ENCODE data around the gene PNPO.

The PNPO gene

DNA sequence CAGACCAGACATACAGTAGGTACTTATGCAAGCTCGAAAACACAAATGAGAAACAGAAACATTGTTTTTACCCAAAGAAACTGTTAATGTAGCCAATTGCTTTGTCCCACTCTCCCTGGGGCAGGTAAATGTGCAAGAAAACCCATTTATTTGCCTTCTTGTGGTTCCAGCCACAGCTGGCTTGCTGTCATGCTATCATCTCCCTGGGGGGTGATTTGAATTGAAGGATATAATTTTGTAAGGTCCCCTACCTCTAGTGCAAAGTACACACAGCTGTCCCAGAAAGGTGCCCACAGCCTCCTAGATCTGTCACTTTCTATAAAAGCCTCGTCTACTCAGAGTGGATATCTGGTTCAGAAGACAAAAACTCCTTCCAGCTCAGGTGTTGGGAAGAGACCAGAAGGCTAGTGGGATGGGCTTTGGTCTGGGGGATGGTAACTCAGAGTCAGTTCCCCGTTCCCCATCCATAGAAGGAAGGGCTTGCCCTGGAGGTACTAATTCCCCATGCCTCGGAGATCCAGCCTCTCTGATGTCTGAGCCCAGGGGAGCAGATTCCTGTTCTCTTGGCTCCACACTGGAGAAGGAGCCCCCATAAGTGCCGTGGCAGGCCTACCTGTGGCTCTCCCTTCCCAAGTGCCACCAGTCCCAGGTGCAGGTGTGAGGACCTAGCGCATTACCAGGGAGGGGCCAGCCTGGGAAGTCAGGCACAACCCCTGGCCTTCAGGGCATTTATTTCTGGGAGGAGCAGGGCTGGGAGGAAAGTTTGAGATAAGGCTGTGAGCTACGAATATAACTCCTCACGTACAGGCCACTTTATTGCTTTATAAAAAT lies 18.7 kb downstream of the PNPO start:
- Histone ChIP-seq H3K4me3 (ENCODE audit: low read depth, low read length, poor library complexity, severe bottlenecking) (no peak overlapping the region), H3K27me3 (ENCODE audit: insufficient read depth, low read length) (no peaks in the 10 kb centered on the region), H3K4me1 (ENCODE audit: insufficient read depth, low read length, severe bottlenecking) (no peaks in the 10 kb centered on the region), H3F3A (ENCODE audit: insufficient read depth, low read length) (no peaks in the 10 kb centered on the region), H3K9me3 (ENCODE audit: low read length) (no peaks in the 10 kb centered on the region), H4K20me1 (ENCODE audit: insufficient read depth, low read length) (no peaks in the 10 kb centered on the region), H3K9ac (ENCODE audit: low read length) (no peak overlapping the region), H3K27ac (ENCODE audit: low read depth, low read length, poor library complexity, severe bottlenecking) (no peak overlapping the region), H2AFZ (ENCODE audit: low read length) (no peak overlapping the region), H3K4me2 (ENCODE audit: low read length) (no peak overlapping the region), H3K79me2 (ENCODE audit: insufficient read depth, low read length) (no peaks in the 10 kb centered on the region), H3K36me3 (ENCODE audit: insufficient read depth, low read length) (no peaks in the 10 kb centered on the region), H3K9me2 (ENCODE audit: low read depth, low read length) (no peaks in the 10 kb centered on the region)
- TF ChIP-seq EZH2 (IDR thresholded peaks at IDR 0.05; ENCODE audit: borderline replicate concordance, low read length) (no peak), CTCF (IDR thresholded peaks at IDR 0.05; ENCODE audit: low read length) (no peak)

GRCh38 chr17:47961406-47961805 lies 20.0 kb downstream of the PNPO start:
- H3K4me1 ChIP-seq (ENCODE audit: insufficient read depth, low read length, severe bottlenecking) = no peaks in the 10 kb centered on the region
- no peaks in the 10 kb centered on the region for H3K9me2 ChIP-seq (ENCODE audit: low read depth, low read length)
- H4K20me1 ChIP-seq (ENCODE audit: insufficient read depth, low read length) = no peaks in the 10 kb centered on the region
- no peaks in the 10 kb centered on the region for H3K36me3 ChIP-seq (ENCODE audit: insufficient read depth, low read length)
- no peak overlapping the region for H3K9ac ChIP-seq (ENCODE audit: low read length)
- H3K4me2 ChIP-seq (ENCODE audit: low read length) = no peak overlapping the region
- H3F3A ChIP-seq (ENCODE audit: insufficient read depth, low read length) = no peaks in the 10 kb centered on the region
- H2AFZ ChIP-seq (ENCODE audit: low read length) = no peak overlapping the region
- TF ChIP-seq EZH2 (IDR thresholded peaks at IDR 0.05; ENCODE audit: borderline replicate concordance, low read length) (no peak), CTCF (IDR thresholded peaks at IDR 0.05; ENCODE audit: low read length) (no peak)
- H3K27me3 ChIP-seq (ENCODE audit: insufficient read depth, low read length) = no peaks in the 10 kb centered on the region
- H3K27ac ChIP-seq (ENCODE audit: low read depth, low read length, poor library complexity, severe bottlenecking) = no peak overlapping the region
- H3K79me2 ChIP-seq (ENCODE audit: insufficient read depth, low read length) = no peaks in the 10 kb centered on the region
- H3K4me3 ChIP-seq (ENCODE audit: low read depth, low read length, poor library complexity, severe bottlenecking) = no peak overlapping the region
- H3K9me3 ChIP-seq (ENCODE audit: low read length) = no peaks in the 10 kb centered on the region

DNA sequence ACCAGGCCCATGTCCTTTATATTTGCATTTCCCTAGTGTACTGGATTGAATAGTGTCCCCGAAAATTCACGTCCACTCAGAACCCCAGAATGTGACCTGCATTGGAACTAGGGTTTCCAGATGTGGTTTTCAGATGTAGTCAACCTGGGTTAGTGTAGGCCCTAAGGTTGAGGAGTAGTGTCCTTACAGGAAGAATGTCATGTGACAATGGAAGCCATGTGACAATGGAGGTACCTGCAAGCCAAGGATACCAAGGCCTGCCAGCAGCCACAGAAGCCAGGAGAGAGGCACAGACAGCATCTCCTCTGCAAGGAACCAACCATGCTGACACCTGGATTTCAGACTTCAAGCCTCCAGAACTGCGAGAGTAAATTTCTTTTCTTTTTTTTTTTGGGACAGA lies 21.5 kb downstream of the PNPO start:
- no peak overlapping the region for H3K4me3 ChIP-seq (ENCODE audit: low read depth, low read length, poor library complexity, severe bottlenecking)
- no peaks in the 10 kb centered on the region for H4K20me1 ChIP-seq (ENCODE audit: insufficient read depth, low read length)
- no peaks in the 10 kb centered on the region for H3F3A ChIP-seq (ENCODE audit: insufficient read depth, low read length)
- no peaks in the 10 kb centered on the region for H3K9me2 ChIP-seq (ENCODE audit: low read depth, low read length)
- no peaks in the 10 kb centered on the region for H3K27me3 ChIP-seq (ENCODE audit: insufficient read depth, low read length)
- no peaks in the 10 kb centered on the region for H3K79me2 ChIP-seq (ENCODE audit: insufficient read depth, low read length)
- no peak overlapping the region for H3K27ac ChIP-seq (ENCODE audit: low read depth, low read length, poor library complexity, severe bottlenecking)
- no peaks in the 10 kb centered on the region for H3K9me3 ChIP-seq (ENCODE audit: low read length)
- no peak overlapping the region for H3K4me2 ChIP-seq (ENCODE audit: low read length)
- H3K9ac ChIP-seq (ENCODE audit: low read length) = no peak overlapping the region
- H3K4me1 ChIP-seq (ENCODE audit: insufficient read depth, low read length, severe bottlenecking) = no peaks in the 10 kb centered on the region
- TF ChIP-seq CTCF (IDR thresholded peaks at IDR 0.05; ENCODE audit: low read length) = no peak
- TF ChIP-seq EZH2 (IDR thresholded peaks at IDR 0.05; ENCODE audit: borderline replicate concordance, low read length) = no peak
- H2AFZ ChIP-seq (ENCODE audit: low read length) = no peak overlapping the region
- H3K36me3 ChIP-seq (ENCODE audit: insufficient read depth, low read length) = no peaks in the 10 kb centered on the region

Measured in OCI-LY1 (cell line).